Body of pancreas (tissue), 4 donors: ENCODE data around the gene TAB3. TPM values are rescaled to one million over a fixed set of nuclear protein-coding genes. Genes with fewer than 3 reads are reported as not detected.

Source experiments
- ATAC-seq: fragments of 150-250 bp; one replicate; pipeline ENCODE4 v1.9.1; 2016
- DNase-seq, 4 donors: peaks; one replicate each; pipeline ENCODE4 v3.0.0-alpha.2; 2019
- H3K27ac ChIP-seq, 4 donors: fragments of 200-600 bp; sonication (generic); 1 replicate in 3 of 4; 2 replicates in 1 of 4; pipeline versions ENCODE4 v1.5.1 to v1.6.1; 2016 to 2019; ENCODE audit warnings: mild to moderate bottlenecking in 1 of 4, mixed read lengths in 1 of 4, moderate library complexity in 1 of 4
- H3K27me3 ChIP-seq, 2 donors: fragments of 200-600 bp; sonication (generic); one replicate each; pipeline ENCODE4 v1.6.0; 2016; ENCODE audit warnings: mild to moderate bottlenecking in 1 of 2
- H3K36me3 ChIP-seq, 2 donors: fragments of 200-600 bp; sonication (generic); replicated peaks in 1 of 2; 2 replicates each; pipeline ENCODE4 v1.5.1; 2016; ENCODE audit warnings: low read depth in 2 of 2; ENCODE audit not compliant: insufficient read depth in 1 of 2
- H3K4me1 ChIP-seq: fragments of 200-600 bp; sonication (generic); one replicate; pipeline ENCODE4 v1.6.0; 2016
- H3K4me3 ChIP-seq, 2 donors: fragments of 200-600 bp; sonication (generic); 1 replicate in 1 of 2; 2 replicates in 1 of 2; pipeline ENCODE4 v1.5.1; 2016 to 2019
- H3K9me3 ChIP-seq, 3 donors: fragments of 200-600 bp; sonication (generic); 1 replicate in 2 of 3; 2 replicates in 1 of 3; pipeline ENCODE4 v1.5.1; 2016
- CTCF ChIP-seq, 7 experiments: fragments of 450-650 bp in 4 of 7; fragments of 200-600 bp in 3 of 7; sonication (generic) in 3 of 7; IDR thresholded peaks; one replicate each; pipeline ENCODE4 v1.5.1; 2016 to 2019; ENCODE audit warnings: antibody characterized with exemption in 7 of 7
- POLR2A ChIP-seq, 3 donors: fragments of 450-650 bp; IDR thresholded peaks; one replicate each; pipeline ENCODE4 v1.6.1; 2016; ENCODE audit warnings: antibody characterized with exemption in 3 of 3, mild to moderate bottlenecking in 2 of 3
- WGBS, 2 donors: methylation state at CpG; one replicate each; pipeline ENCODE4 v1.1.5; 2017; 5-methylcytosine and 5-hydroxymethylcytosine counted together
- intact Hi-C: fragments of 100-400 bp; cut with DNase I; formaldehyde crosslinking; loops from one replicate; pipeline ENCODE4 v1.15.1; 2023
- total RNA-seq, 2 donors: library from RNA; depleted of rRNA; stranded (reverse); fragments of >200 nt; gene quantifications; one replicate each; pipeline ENCODE4 v1.1.0, GENCODE V29; 2016

Gene TAB3
- total RNA-seq, 2 donors from 2014 or later: 24.1 to 36.3 TPM

GRCh38 chrX:30779453-30780030, 109.5 kb downstream of the TAB3 start:
- Histone ChIP-seq H3K4me3 (no peak overlapping the region), H3K36me3 (no peaks in the 10 kb centered on the region), H3K27me3 (no peaks in the 10 kb centered on the region), H3K9me3 (no peaks in the 10 kb centered on the region), H3K27ac (no peak overlapping the region), H3K4me1 (no peaks in the 10 kb centered on the region)
- DNase-seq (no peak), ATAC-seq (no peak)
- 87 to 88% methylated on average over 10 of the region's 19 CpGs for WGBS, 2 donors
- intact Hi-C loops: no loop called here
- TF ChIP-seq CTCF (IDR thresholded peaks at IDR 0.05) (no peak), POLR2A (IDR thresholded peaks at IDR 0.05) (no peak)

- TF ChIP-seq POLR2A (IDR thresholded peaks at IDR 0.05) (no peak), CTCF (IDR thresholded peaks at IDR 0.05) (no peak)
- Histone ChIP-seq H3K27me3 (no peaks in the 10 kb centered on the region), H3K36me3 (no peaks in the 10 kb centered on the region), H3K4me1 (no peaks in the 10 kb centered on the region), H3K9me3 (no peaks in the 10 kb centered on the region), H3K27ac (no peak overlapping the region), H3K4me3 (no peak overlapping the region)
- ATAC-seq: no peak
- intact Hi-C loops: no loop called here
- DNase-seq: no peak
Measured at GRCh38 chrX:30777575-30777974, 111.5 kb downstream of the TAB3 start.

Other genes with a start within 250 kb of the TAB3 start
- 1 to 10 TPM; 2.9 to 3.3 TPM for gene GK, start 235.8 kb downstream of the TAB3 start, total RNA-seq
- not detected for gene FTHL17, start 182.8 kb upstream of the TAB3 start, total RNA-seq